Measurements from ENCODE around the gene ADK.
"Not testable (repeated sequence)": the region's sequence is repeated elsewhere in the genome, so short reads cannot be mapped to it uniquely, and the experiment has no call there.

ADK gene

DNA sequence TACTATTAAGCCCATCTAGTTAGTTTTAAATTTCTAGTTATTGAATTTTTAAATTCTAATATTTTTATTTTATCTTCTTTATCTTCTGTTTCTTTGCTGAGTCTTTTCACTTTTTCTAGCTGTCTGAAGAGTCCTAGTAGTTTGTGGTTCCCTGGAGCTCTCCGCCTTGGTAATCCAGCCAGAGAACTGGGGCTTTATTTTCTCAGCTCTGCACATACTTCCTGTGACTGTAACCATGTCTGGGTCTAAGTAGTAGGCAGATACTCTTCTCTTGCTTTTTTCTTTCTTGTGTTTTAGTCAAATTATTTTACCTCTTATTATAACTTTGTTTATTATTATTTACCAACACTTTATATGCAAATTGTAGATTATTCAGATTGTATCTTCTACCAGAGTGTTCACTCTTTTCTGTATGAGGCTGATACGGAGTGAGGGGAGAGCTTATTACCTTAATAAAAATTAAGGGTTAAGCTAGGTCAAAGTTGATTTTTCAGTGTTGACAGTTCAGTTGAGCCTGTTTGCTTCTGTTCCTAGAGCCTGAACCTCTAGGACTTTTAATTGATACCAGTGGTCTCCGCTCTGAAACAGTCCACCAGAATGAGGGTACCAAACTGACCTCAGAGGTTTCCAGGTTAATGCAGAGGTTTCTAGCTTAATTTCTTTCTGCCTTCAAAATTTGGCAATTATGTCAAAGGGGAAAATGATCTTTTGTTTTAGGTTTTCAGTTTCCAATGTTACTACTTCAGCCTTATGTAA is 155.4 kb downstream of the ADK start:
- no peak for DNase-seq

DNA sequence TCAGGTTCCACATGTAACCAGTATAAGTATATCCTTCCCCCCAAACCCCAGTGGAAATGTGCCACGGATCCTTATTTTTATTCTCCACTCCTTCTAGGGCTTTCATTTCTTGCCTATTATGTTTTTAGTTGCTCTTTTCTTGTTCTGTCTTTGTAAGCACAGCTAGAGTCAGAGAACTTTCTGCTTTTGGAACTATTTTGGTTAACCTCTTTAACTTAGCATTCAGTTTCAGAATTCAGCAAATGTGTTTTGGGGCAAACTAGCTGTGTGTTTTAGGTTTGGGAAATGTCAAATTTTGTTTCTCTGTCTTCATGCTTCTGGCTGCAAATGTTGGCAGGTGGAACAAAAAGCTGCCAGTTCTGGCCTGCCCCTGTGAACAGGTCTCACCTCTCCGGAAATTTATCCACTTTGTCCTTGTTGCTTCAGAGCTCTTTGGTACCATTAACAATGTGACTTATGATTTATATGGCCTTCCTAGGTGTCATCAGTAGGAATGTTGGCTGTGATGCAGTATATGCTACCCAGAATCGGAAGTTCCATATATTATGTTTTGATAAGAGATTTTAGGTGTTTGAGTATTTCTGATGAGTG is 156.1 kb downstream of the ADK start:
- DNase-seq, result no peak

DNA sequence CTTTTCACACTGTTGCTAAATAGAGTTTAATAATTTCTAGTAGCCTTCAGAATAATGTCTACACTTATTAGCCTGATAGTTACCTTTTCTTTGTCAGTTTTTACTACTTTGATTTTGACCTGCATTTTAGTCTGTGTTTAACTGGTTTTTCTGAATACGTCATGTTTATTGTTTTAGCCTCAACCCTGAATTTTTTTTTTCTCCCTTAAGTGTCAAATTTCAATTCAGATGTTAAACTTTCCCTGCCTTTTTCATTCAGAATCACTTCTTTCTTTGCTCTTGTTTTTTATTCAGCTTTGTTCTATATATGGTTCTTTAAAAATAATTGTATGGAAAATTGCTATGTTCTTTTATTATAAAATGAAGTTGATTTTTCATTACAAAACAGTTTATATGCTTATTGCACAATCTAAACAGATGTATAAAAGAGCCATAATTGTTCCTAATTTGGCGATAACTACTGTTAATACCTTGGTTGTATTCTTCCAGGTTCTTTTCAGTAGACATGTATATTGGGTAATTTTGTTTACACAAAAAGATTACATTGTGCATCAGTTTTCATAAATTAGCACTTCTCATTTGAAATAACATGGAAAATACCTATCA is 159.7 kb downstream of the ADK start:
- DNase-seq, result no peak

DNA sequence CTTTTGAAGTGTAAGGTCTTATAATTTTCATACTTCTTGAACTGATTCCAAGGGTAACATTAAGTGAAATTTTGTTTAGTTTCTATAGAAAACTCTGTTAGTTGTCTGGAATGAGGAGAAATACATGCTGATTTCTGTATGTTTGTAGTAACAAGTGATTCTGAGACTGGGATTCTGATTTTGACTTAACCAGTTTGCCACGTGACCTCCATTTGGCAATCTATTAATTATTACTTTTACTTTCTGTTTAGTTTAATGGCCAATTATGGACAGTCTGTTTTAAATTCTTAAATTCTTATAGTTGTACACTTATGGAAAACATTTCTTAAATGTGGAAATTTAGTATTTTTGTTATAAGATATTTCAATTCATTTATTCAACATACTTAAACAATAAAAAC is 163.1 kb downstream of the ADK start:
- no peak for DNase-seq

DNA sequence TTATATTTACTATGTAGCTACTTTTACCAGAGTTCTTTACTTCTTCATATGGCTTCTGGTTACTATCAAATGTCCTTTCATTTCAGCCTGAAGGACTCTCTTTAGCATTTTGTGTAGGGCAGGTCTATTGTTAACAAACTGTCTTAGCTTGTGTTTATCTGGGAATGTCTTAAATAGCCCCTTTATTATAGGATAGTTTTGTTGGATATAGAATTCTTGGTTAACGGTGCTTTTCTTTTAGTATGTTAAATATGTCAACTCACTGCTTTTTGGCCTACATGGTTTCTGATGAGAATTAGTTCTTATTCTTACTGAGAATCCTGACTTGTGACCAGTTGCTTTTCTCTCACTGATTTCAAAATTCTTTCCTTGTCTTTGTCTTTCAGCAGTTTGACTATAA is 169.0 kb downstream of the ADK start:
- no peak for DNase-seq

DNA sequence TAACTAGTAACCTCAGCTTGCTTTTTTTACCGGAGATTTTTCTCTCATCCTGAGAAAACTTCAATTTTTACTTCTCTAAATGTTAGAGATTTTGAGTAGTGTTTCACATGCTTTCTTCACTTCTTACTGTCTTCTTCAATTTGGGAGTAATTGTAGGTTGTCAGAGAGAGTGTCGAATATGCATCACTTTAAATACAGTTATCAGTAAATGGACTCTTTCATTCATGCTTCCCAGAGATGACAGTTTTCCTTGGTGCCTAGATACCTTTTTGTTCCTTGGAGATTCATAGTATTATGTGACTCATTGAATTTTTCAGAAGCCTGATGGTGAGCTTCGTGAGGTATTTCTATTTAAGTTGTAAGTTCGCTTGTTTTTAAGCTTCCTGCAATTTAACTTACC is 169.7 kb downstream of the ADK start:
- DNase-seq, result no peak

DNA sequence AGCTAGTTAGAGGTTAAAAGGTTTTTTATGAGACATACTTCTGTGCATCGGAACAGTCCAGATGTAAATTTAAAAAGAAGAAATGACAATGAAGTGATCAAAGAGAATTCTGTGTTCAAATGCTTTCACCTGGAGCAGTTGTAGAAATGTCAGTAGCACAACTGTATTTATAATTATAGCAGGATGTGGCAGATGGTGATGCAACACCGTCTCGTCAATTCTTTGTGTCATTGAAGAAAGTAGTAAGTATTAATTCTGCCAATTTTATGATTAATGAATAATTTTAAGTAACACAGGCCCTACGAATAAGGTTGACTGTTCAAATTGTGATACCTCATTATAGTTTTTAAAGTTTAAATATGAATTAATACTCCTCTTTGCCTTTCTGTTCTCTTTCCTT is 171.1 kb downstream of the ADK start:
- DNase-seq, result no peak

DNA sequence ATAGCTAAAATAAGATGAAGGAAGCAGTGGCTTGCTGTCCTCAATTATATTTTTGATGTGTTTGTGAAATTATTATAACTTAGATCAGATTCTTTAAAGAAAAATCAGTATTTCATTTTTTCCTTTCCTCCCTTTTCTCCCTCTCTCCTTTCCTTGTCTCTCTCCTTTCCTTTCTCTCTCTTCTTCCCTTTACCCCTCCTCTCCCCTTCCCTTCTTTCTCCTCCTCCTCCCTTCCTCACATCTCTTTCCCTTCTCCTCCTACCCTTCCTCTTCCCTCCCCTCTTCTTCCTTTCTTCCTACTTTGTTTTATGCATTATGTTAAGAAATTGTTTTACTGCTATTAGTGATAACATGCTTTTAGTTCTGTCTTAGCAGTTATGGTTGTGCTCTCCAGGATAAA is 171.5 kb downstream of the ADK start:
- no peak for DNase-seq

DNA sequence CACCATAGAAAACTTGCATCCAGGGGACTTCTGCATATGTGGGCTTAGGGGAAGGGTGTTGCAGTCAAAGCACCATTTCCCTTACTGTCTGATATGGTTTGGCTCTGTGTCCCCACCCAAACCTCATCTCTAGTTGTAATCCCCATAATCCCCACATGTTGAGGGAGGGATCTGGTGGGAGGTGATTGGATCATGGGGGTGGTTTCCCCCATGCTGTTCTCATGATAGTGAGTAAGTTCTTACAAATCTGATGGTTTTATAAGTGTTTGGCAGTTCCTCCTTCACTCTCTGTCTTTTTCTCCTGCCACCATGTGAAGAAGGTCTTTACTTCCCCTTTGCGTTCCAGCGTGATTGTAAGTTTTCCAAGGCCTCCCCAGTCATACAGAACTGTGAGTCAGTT is 177.4 kb downstream of the ADK start:
- DNase-seq, result no peak

DNA sequence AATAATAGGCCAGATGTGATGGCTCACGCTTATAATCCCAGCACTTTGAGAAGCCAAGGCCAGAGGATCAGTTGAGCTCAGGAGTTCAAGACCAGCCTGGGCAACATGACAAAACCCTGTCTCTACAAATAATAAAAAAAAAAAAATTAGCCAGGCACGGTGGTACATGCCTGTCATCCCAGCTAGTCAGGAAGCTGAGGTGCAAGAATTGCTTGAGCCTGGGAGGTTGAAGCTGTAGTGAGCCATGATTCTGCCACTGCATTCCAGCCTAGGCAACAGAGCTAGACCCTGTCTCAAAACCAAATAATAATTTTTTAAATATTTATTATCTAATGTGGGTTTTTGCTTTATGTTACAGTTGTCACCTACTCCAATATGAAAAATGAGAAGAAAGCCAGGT is 178.9 kb downstream of the ADK start:
- DNase-seq, result no peak

DNA sequence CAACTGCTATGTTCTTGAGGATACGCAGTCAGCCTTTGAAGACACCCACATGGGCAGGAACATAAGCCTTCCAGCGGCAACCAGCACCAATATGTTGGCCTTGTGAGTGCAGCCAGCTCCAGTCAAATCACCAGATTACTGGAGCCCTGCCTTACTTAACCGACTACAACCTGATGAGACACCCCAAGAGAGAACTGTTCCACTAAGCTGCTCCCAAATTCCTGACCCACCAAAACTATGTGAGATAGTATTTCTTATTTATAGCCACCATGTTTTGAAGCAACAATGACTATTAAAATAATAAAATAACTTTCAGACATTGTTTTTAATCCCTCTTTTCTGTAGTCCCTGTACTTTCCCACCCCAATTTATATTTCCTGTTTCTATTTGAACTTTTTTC is 179.6 kb downstream of the ADK start:
- DNase-seq, result no peak

DNA sequence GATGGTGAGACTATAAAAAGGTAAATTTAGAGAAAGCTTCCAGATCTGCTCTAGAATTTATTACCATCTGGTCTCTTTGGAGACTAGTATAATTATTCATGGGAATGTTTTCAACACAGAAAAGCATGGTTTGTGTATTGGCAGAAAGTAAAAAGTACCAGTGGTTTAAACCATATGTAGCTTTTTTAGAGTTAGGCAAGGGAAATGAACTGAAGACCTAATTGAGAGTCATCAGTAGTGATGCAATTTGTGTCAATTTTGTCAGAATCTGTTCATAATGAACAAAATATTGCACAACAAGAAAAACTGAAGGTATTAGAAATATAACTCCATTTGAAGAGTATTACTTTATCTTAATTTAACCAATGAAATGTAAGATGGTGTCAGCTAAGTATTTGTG is 181.4 kb downstream of the ADK start:
- DNase-seq, result no peak

DNA sequence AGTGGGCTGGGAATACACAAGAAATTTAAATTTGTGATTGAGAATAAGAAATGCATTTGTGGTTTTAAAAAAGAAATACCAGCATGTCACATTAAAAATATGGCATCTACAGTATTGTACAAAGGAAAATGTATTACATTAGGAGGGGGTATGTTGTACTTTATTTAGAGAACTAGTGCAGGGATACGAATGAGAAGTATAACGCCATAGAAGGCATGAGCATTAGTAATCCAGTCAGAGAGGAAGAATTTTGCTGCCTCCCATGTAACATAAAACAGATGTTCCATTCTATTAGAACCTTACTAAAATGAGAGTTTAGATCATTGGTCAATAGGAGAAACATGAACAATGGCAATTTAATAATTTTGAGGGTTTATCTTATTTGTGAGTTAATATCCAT is 182.2 kb downstream of the ADK start:
- no peak for DNase-seq

DNA sequence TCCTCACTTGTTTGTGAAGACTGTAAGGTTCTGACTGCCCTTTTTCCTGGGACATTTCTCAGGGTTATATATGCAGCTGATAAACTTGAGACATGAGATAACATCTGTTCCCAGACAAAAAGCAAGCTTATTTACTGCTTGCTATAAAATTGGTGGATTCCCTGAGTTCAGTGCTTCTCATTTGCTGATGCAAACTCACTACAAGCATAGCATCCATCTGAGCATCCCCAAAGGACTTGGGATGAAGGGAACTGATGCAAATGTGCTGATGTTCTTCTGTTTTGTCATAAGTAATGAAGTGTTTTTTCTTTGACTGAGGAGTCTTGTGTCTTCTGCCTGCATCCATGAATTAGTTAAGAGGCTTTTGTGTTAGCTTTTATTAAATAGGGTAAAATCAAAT is 183.2 kb downstream of the ADK start:
- DNase-seq, result no peak

DNA sequence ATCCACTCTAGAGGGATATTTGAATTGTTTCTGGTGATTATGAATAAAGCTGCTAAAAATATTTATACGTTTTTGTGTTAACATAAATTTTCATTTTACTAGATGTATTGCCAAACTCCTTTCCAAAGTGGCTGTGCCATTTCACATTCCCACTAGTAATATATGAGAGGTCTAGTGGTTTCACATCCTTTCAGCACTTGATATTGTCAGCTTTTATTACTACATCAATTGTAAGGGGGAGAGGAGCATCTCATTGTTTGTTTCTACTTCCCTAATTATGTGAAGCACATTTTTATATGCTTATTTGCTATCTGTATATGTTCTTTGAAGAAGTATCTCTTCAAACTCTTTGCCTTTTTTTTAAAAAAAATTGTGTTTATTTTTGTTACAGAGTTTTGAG is 184.5 kb downstream of the ADK start:
- DNase-seq, result no peak

DNA sequence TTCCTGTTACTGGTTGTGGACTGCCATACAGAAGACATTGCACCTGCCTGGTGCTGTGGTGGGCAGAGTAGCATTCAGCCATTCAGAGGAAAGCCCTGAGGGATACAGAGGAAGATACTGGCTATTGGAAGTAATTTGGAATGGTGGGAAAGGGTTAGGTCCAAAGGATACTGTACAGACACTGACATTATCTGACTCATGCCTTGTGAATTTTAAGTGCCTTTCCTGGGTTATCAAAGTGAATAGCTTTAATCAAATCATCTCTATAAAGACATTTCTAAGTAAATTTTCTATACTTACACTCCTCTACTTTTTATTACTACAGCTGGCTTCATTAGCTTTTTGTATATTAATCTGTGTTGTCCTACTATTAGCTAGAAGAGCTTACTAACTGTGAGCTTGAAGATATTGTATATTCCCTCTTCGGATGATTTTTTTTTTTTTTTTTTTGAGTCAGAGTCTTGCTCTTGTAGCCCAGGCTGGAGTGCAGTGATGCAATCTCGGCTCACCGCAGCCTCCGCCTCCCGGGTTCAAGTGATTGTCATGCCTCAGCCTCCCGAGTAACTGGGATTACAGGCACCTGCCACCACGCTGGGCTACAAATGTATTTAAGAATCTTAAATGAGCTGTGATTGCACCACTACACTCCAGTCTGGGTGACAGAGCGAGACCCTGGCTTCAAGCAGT is 186.5 kb downstream of the ADK start:
- no peak for DNase-seq

DNA sequence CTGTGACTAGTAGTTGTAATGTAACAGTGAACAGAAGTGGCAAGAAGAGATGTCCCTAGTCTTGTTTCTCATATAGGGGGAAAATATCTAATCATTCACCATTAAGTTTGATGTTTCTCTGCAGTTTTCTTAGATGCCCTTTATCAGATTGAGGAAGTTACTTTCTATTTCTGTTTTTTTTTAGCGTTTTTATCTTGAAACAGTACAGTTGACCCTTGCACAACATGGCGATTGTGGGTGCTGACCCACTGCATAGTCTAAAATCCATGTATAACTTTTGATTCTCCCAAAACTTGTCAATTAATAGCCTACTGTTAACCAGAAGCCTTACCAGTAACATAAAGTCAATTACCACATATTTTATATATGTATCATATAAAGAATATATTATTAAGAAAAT is 192.0 kb downstream of the ADK start:
- DNase-seq, result no peak

DNA sequence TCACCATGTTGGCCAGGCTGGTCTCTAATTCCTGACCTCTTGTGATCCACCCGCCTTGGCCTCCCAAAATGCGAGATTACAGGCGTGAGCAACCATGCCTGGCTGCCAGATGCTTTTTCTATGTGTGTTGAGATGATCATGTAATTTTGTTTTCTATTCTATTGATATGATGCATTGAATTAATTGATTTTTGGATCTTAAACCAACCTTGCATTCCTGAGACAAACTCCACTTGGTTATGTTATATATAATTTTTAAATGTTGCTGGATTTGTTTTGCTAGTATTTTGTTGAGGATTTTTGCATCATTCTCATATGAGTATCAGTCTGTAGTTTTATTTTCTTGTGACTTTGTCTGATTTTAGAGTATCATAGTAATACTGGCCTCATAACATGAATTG is 192.8 kb downstream of the ADK start:
- no peak for DNase-seq

DNA sequence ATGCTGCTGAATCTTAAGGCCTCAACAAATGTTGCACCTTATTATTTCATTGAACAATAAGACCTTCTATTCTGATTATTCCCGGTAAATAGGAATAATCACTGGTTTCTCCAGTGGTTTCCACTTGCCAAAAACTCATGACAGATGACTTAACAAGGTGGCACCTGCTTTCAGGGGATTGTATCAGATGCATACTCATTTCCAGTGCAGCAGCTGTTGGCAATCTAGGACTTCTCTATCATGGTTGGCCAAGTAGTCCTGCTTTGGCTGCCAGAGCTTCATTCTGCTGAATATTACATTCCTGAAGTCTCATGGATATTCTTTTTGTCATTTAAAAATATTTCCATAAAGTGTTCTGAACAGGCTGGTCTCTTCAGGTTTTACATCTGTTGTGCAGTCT is 193.3 kb downstream of the ADK start:
- no peak for DNase-seq

DNA sequence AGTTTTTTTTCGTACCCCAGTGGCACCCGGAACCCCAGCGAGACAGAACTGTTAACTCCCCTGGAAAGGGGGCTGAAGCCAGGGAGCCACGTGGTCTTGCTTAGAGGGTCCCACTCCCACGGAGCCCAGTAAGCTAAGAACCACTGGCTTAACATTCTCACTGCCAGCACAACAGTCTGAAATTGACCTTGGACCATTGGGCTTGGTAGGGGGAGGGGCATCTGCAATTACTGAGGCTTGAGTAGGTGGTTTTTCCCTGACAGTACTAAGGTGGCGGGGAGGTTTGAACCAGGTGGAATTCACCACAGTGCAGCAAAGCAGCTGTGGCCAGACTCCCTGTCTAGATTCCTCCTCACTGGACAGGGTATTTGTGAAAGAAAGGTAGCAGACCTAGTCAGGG is 196.5 kb downstream of the ADK start:
- DNase-seq, result no peak

DNA sequence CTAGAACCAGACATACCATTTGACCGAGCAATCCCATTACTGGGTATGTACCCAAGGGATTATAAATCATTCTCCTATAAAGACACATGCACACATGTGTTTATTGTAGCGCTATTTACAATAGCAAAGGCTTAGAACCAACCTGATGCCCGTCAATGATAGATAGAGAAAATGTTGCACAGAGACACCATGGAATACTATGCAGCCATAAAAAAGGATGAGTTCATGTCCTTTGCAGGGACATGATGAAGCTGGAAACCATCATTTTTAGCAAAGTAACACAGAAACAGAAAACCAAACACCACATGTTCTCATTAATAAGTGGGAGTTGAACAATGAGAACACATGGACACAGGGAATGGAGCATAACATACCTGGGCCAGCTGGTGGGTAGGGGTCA is 202.0 kb downstream of the ADK start:
- not testable (repeated sequence) for DNase-seq

DNA sequence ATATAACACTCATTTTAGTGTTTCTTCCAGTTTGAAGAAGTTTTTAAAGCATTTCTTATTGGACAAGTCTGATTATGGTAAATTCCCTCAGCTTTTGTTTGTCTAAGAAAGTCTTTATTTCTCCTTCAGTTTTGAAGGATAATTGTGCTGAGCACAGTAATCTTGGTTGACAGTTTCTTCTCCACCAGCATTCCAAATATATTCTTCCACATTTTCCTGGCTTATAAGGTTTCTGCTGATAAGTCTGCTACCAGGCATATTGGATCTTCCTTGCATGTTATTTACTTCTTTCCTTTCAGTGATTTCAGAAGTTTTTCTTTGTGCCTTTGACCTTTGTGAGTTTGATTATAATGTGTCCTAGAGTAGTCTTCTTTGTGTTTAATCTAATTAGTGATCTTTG is 210.7 kb downstream of the ADK start:
- no peak for DNase-seq

DNA sequence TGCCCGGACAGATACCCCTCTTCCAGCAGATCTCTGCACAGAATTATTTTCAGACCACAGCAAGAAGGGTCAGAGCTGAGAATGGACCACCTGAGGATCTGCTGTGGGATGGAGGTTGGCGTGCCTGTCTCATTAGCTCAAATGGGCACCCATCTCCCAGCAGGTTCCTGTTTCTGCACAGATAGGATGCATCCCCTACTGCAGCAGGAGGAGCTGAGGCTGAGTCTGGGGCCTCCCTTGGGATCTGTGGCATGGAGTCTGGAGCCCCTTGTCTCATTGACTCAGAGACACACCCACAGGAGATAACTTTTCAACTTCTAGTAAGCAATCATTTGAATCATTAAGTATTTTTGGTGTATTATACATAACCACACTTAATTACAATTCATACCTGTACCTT is 212.7 kb downstream of the ADK start:
- no peak for DNase-seq

DNA sequence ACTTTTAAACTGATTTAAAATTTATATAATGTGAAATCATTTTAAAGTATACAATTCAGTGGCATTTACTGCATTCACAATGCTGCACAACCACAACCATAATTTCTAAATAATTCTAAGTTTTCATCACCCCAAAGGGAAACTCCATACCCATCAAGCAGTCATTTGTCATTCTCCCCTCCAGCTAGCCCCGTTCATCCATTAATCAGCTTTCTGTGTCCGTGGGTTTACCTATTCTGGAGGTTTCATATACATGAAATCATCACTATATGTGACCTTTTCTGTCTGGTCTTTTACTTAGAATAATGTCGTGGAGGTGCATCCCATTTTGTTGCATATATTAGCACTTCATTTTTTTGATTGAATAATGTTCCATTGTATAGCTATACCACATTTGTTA is 214.1 kb downstream of the ADK start:
- DNase-seq, result no peak

Measured in activated CD4-positive, CD25-positive, alpha-beta regulatory T cell treated with anti-CD3 and anti-CD28 coated beads, Interleukin-2, amount 50 U/mL, for 72 hours (primary cell).